Dendritic cell treated with granulocyte-macrophage colony-stimulating factor and Interleukin-4, amounts not matched to agents 40 ng/mL and 50 ng/mL, for 4 days (primary cell): ENCODE measurements around the gene VANGL1.

Source experiments
- H3K27ac Mint-ChIP-seq: one replicate; pipeline ENCODE4 v1.8.0; 2022; ENCODE audit warnings: mild to moderate bottlenecking, mixed read lengths
- H3K27me3 Mint-ChIP-seq: one replicate; pipeline ENCODE4 v1.8.0; 2022; ENCODE audit warnings: mild to moderate bottlenecking, mixed read lengths
- H3K36me3 Mint-ChIP-seq: one replicate; pipeline ENCODE4 v1.8.0; 2022; ENCODE audit warnings: low read depth, mixed read lengths
- H3K4me1 Mint-ChIP-seq: one replicate; pipeline ENCODE4 v1.8.0; 2022; ENCODE audit warnings: low read depth, mixed read lengths
- H3K4me3 Mint-ChIP-seq: one replicate; pipeline ENCODE4 v1.8.0; 2022; ENCODE audit warnings: mild to moderate bottlenecking, moderate library complexity, mixed read lengths
- H3K9me3 Mint-ChIP-seq: one replicate; pipeline ENCODE4 v1.8.0; 2022; ENCODE audit warnings: mixed read lengths
- intact Hi-C: fragments of 100-400 bp; cut with micrococcal nuclease; formaldehyde crosslinking; loops from one replicate; pipeline ENCODE4 v1.15.0; 2022

The VANGL1 gene

GRCh38 chr1:115713906-115714305 lies 72.1 kb downstream of the VANGL1 start:
- H3K27me3 Mint-ChIP-seq: peaks cover 7% of the 10 kb centered on the region
- H3K36me3 Mint-ChIP-seq: no peaks in the 10 kb centered on the region
- H3K4me3 Mint-ChIP-seq: no peak overlapping the region
- H3K9me3 Mint-ChIP-seq: no peaks in the 10 kb centered on the region
- H3K27ac Mint-ChIP-seq: no peak overlapping the region
- H3K4me1 Mint-ChIP-seq: no peaks in the 10 kb centered on the region
- intact Hi-C loops: no loop called here

GRCh38 chr1:115714572-115715141 lies 72.9 kb downstream of the VANGL1 start:
- Mint-ChIP-seq H3K27ac (no peak overlapping the region), H3K9me3 (no peaks in the 10 kb centered on the region), H3K27me3 (peaks cover 6% of the 10 kb centered on the region), H3K36me3 (no peaks in the 10 kb centered on the region), H3K4me1 (no peaks in the 10 kb centered on the region), H3K4me3 (no peak overlapping the region)
- intact Hi-C loops: no loop called here

GRCh38 chr1:115717541-115717940 lies 75.8 kb downstream of the VANGL1 start:
- Mint-ChIP-seq H3K27ac (no peak overlapping the region), H3K4me3 (no peak overlapping the region), H3K36me3 (no peaks in the 10 kb centered on the region), H3K27me3 (no peaks in the 10 kb centered on the region), H3K4me1 (peaks cover 9% of the 10 kb centered on the region), H3K9me3 (no peaks in the 10 kb centered on the region)
- intact Hi-C loops: loop anchor here (1.0 kb wide), 2 partner anchors 47 to 55 kb away; no protein-coding TSS in a partner anchor

GRCh38 chr1:115718011-115718754 lies 76.4 kb downstream of the VANGL1 start:
- no peaks in the 10 kb centered on the region for H3K9me3 Mint-ChIP-seq
- intact Hi-C loops: no loop called here
- H3K27ac Mint-ChIP-seq: no peak overlapping the region
- H3K4me1 Mint-ChIP-seq: peaks cover 9% of the 10 kb centered on the region
- H3K4me3 Mint-ChIP-seq: no peak overlapping the region
- no peaks in the 10 kb centered on the region for H3K27me3 Mint-ChIP-seq
- H3K36me3 Mint-ChIP-seq: no peaks in the 10 kb centered on the region

GRCh38 chr1:115719285-115719684 lies 77.5 kb downstream of the VANGL1 start:
- Mint-ChIP-seq H3K36me3 (no peaks in the 10 kb centered on the region), H3K4me3 (no peak overlapping the region), H3K9me3 (no peaks in the 10 kb centered on the region), H3K27me3 (no peaks in the 10 kb centered on the region), H3K4me1 (peaks cover 9% of the 10 kb centered on the region), H3K27ac (no peak overlapping the region)
- intact Hi-C loops: no loop called here

- intact Hi-C loops: no loop called here
- Mint-ChIP-seq H3K36me3 (no peaks in the 10 kb centered on the region), H3K4me3 (no peak overlapping the region), H3K27ac (no peak overlapping the region), H3K9me3 (no peaks in the 10 kb centered on the region), H3K4me1 (peaks cover 13% of the 10 kb centered on the region), H3K27me3 (no peaks in the 10 kb centered on the region)
Observed at GRCh38 chr1:115722221-115722620, 80.5 kb downstream of the VANGL1 start.

- Mint-ChIP-seq H3K4me3 (no peak overlapping the region), H3K36me3 (no peaks in the 10 kb centered on the region), H3K27ac (no peak overlapping the region), H3K4me1 (peaks cover 28% of the 10 kb centered on the region), H3K9me3 (no peaks in the 10 kb centered on the region), H3K27me3 (no peaks in the 10 kb centered on the region)
- intact Hi-C loops: no loop called here
Observed at GRCh38 chr1:115723756-115724155, 82.0 kb downstream of the VANGL1 start.

- Mint-ChIP-seq H3K4me1 (peaks cover 46% of the 10 kb centered on the region), H3K4me3 (no peak overlapping the region), H3K9me3 (no peaks in the 10 kb centered on the region), H3K36me3 (no peaks in the 10 kb centered on the region), H3K27me3 (no peaks in the 10 kb centered on the region), H3K27ac (no peak overlapping the region)
- intact Hi-C loops: no loop called here
Observed at GRCh38 chr1:115725600-115725999, 83.8 kb downstream of the VANGL1 start.

- intact Hi-C loops: no loop called here
- no peaks in the 10 kb centered on the region for H3K27me3 Mint-ChIP-seq
- no peak overlapping the region for H3K27ac Mint-ChIP-seq
- H3K4me1 Mint-ChIP-seq: peaks cover 50% of the 10 kb centered on the region
- no peak overlapping the region for H3K4me3 Mint-ChIP-seq
- H3K9me3 Mint-ChIP-seq: no peaks in the 10 kb centered on the region
- H3K36me3 Mint-ChIP-seq: no peaks in the 10 kb centered on the region
Observed at GRCh38 chr1:115726161-115726560, 84.4 kb downstream of the VANGL1 start.

GRCh38 chr1:115726570-115726969 lies 84.8 kb downstream of the VANGL1 start:
- Mint-ChIP-seq H3K27me3 (no peaks in the 10 kb centered on the region), H3K4me3 (no peak overlapping the region), H3K27ac (no peak overlapping the region), H3K36me3 (no peaks in the 10 kb centered on the region), H3K4me1 (peaks cover 50% of the 10 kb centered on the region), H3K9me3 (no peaks in the 10 kb centered on the region)
- intact Hi-C loops: no loop called here

- H3K27me3 Mint-ChIP-seq: no peaks in the 10 kb centered on the region
- no peak overlapping the region for H3K4me3 Mint-ChIP-seq
- peaks cover 58% of the 10 kb centered on the region for H3K4me1 Mint-ChIP-seq
- H3K9me3 Mint-ChIP-seq: no peaks in the 10 kb centered on the region
- intact Hi-C loops: no loop called here
- H3K27ac Mint-ChIP-seq: peak overlapping the region; percentile 85
- H3K36me3 Mint-ChIP-seq: no peaks in the 10 kb centered on the region
Observed at GRCh38 chr1:115727706-115728249, 86.0 kb downstream of the VANGL1 start.

- H3K27ac Mint-ChIP-seq: peak overlapping the region; percentile 85
- H3K36me3 Mint-ChIP-seq: no peaks in the 10 kb centered on the region
- intact Hi-C loops: no loop called here
- H3K9me3 Mint-ChIP-seq: no peaks in the 10 kb centered on the region
- H3K27me3 Mint-ChIP-seq: no peaks in the 10 kb centered on the region
- H3K4me3 Mint-ChIP-seq: no peak overlapping the region
- H3K4me1 Mint-ChIP-seq: peaks cover 63% of the 10 kb centered on the region
Observed at GRCh38 chr1:115728341-115728740, 86.6 kb downstream of the VANGL1 start.

- Mint-ChIP-seq H3K36me3 (no peaks in the 10 kb centered on the region), H3K27me3 (no peaks in the 10 kb centered on the region), H3K4me1 (peaks cover 78% of the 10 kb centered on the region), H3K4me3 (no peak overlapping the region), H3K27ac (peak overlapping the region; percentile 85), H3K9me3 (no peaks in the 10 kb centered on the region)
- intact Hi-C loops: no loop called here
Observed at GRCh38 chr1:115729756-115730155, 88.0 kb downstream of the VANGL1 start.

- peak overlapping the region; percentile 62 for H3K27ac Mint-ChIP-seq
- intact Hi-C loops: no loop called here
- H3K4me3 Mint-ChIP-seq: no peak overlapping the region
- peaks cover 79% of the 10 kb centered on the region for H3K4me1 Mint-ChIP-seq
- no peaks in the 10 kb centered on the region for H3K9me3 Mint-ChIP-seq
- no peaks in the 10 kb centered on the region for H3K27me3 Mint-ChIP-seq
- no peaks in the 10 kb centered on the region for H3K36me3 Mint-ChIP-seq
Observed at GRCh38 chr1:115732316-115732715, 90.5 kb downstream of the VANGL1 start.
